Heart left ventricle (tissue), 13 donors: ENCODE results near the gene CDK5RAP2.

Source experiments
- CTCF ChIP-seq, 12 donors: fragments of 200-600 bp; sonication (generic) in 4 of 12; IDR thresholded peaks; one replicate each; pipeline versions ENCODE4 v1.5.0 to v1.8.0; 2018 to 2022; ENCODE audit warnings: antibody characterized with exemption in 12 of 12, mild to moderate bottlenecking in 5 of 12
- POLR2A ChIP-seq, 2 donors: fragments of 450-650 bp; IDR thresholded peaks; one replicate each; pipeline ENCODE4 v1.6.1; 2017; ENCODE audit warnings: antibody characterized with exemption in 2 of 2, mild to moderate bottlenecking in 2 of 2, moderate library complexity in 2 of 2
- donor health status: ischemic (EF 13 %, LVEDD 7.1; RV severe dilation, severe dysfunction).
- donor health status: DM: no; HTN: yes; CAD: no.
- donor health status: DM: no; HTN: no; CAD: no.
- donor health status: ischemic (EF 25% LVEDD 6.9; RV normal size, moderate dysfunction).
- donor health status: ischemic (EF 25% LVEDD 5.7; RV mildly dilated, moderate dysfunction).
- donor health status: ischemic (EF 35%, LVEDD 5.7; RV mildly dilated, moderate dysfunction).
- donor health status: nonischemic (EF 11% LVEDD 7.7; RV severe dilation, severe dysfunction).
- donor health status: DM: yes; HTN: yes; CAD: no.
- donor health status: PGD.
- donor health status: ischemic (EF 29% LVEDD 5.4; RV normal size, mild dysfunction).
- donor health status: nonischemic (EF 23%, LVEDD 6.1; RV moderate dilation, normal function).

DNA sequence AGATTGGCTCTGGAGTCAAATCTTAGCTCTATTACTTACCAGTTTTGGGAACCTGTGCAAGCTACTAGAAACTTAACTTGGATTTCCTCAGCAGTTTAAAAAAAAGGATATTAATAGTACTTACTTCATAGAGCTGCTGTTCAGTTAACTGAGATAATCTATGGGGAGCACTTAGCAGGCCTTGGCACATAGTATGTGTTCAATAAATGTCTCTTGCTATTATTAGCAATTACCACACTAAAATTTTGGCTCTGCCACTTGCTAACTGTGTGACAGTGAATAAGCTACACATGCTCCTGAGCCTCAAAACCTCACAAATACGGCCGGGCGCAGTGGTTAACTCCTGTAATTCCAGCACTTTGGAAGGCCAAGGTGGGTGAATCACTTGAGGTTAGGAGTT is 55.9 kb downstream of the CDK5RAP2 start:
- TF ChIP-seq CTCF (IDR thresholded peaks at IDR 0.05), result no peak
- TF ChIP-seq POLR2A (IDR thresholded peaks at IDR 0.05), result no peak
